CMK (cell line): Measurements from ENCODE around the gene UBTD2.

ENCODE experiments used
- DNase-seq: peaks from one replicate; pipeline ENCODE4 v3.0.0-alpha.2; 2010; ENCODE audit warnings: low read depth

UBTD2 gene

GRCh38 chr5:172194985-172195774 lies 88.4 kb downstream of the UBTD2 start:
- no peak for DNase-seq

- DNase-seq: no peak
Observed at GRCh38 chr5:172193872-172194271, 89.7 kb downstream of the UBTD2 start, which contains the start of gene EFCAB9. Gene EFCAB9 (plus strand): TSS chr5:172194172. CDS start chr5:172194173, 1 bp downstream.

- DNase-seq: no peak
Observed at GRCh38 chr5:172189693-172190296, 93.8 kb downstream of the UBTD2 start.

- DNase-seq: no peak
Observed at GRCh38 chr5:172188893-172189692, 94.5 kb downstream of the UBTD2 start.

GRCh38 chr5:172188033-172188892 lies 95.3 kb downstream of the UBTD2 start, which contains the start of gene STK10:
Gene STK10 (minus strand): TSS chr5:172188224. CDS start chr5:172188042, 182 bp downstream.
- peak; percentile 65 for DNase-seq

GRCh38 chr5:172187118-172188032 lies 96.2 kb downstream of the UBTD2 start:
- DNase-seq: no peak

- DNase-seq: no peak
Observed at GRCh38 chr5:172186114-172186695, 97.4 kb downstream of the UBTD2 start.

GRCh38 chr5:172185096-172185461 lies 98.5 kb downstream of the UBTD2 start:
- DNase-seq: no peak

GRCh38 chr5:172183881-172184280 lies 99.7 kb downstream of the UBTD2 start:
- no peak for DNase-seq

- no peak for DNase-seq
Observed at GRCh38 chr5:172182291-172182690, 101.3 kb downstream of the UBTD2 start.

- no peak for DNase-seq
Observed at GRCh38 chr5:172180936-172181335, 102.6 kb downstream of the UBTD2 start.

- DNase-seq: no peak
Observed at GRCh38 chr5:172178991-172179989, 104.3 kb downstream of the UBTD2 start.

- DNase-seq: peak; percentile 49
Observed at GRCh38 chr5:172178301-172178987, 105.1 kb downstream of the UBTD2 start.

GRCh38 chr5:172177176-172177575 lies 106.4 kb downstream of the UBTD2 start:
- DNase-seq: no peak

- peak; percentile 82 for DNase-seq
Observed at GRCh38 chr5:172175263-172175719, 108.3 kb downstream of the UBTD2 start.

GRCh38 chr5:172173564-172174153 lies 109.9 kb downstream of the UBTD2 start:
- no peak for DNase-seq

- no peak for DNase-seq
Observed at GRCh38 chr5:172172912-172173563, 110.5 kb downstream of the UBTD2 start.
